ENCODE measurements around the gene MT1X. TPM values are rescaled to one million over a fixed set of nuclear protein-coding genes. Genes with fewer than 3 reads are reported as not detected.
A peak's percentile ranks its signal among the peaks of the same experiment; 100 is the strongest.

The MT1X gene
- total and polyA plus RNA-seq, 7 experiments from 2014 or later: 15.0 to 157 (median 26.8) TPM

GRCh38 chr16:56636616-56637413 lies 45.5 kb upstream of the MT1X start:
- H3K4me1 ChIP-seq (ENCODE audit: control insufficient read depth in 2 of 2, insufficient read depth in 2 of 2, low read length in 2 of 2): peaks cover 4 to 10% of the 10 kb centered on the region in 2 donors
- H3K4me3 ChIP-seq (ENCODE audit: low read length): no peak overlapping the region
- H3K27ac ChIP-seq (ENCODE audit: low read depth, low read length): no peak overlapping the region
- ChIA-PET POLR2A (interaction anchor here (1.1 kb wide), 1 partner anchor 28 kb away, joined by 3 read pairs; the partner anchor contains the start of gene MT2A), CTCF (interaction anchor here (0.6 to 1.3 kb wide), 3 partner anchors 9 to 142 kb away, joined by 3 to 4 read pairs (median 3); no protein-coding TSS in a partner anchor)
- H3K27me3 Mint-ChIP-seq: peaks cover 79 to 92% (median 85%) of the 10 kb centered on the region in 5 donors
- peak overlapping the region in 1 of 10 donors; percentile 57 for H3K4me3 Mint-ChIP-seq
- peaks cover 7 to 35% of the 10 kb centered on the region in 2 donors for H3K27me3 ChIP-seq (ENCODE audit: control insufficient read depth in 2 of 2, insufficient read depth in 2 of 2, low read length in 2 of 2)
- no peaks in the 10 kb centered on the region for H3K9me3 ChIP-seq (ENCODE audit: control insufficient read depth in 2 of 3, low read length in 3 of 3)
- H3K36me3 ChIP-seq (ENCODE audit: control insufficient read depth in 2 of 3, insufficient read depth in 3 of 3, low read length in 3 of 3): no peaks in the 10 kb centered on the region
- H3K9me3 Mint-ChIP-seq: peaks cover 0 to 6% (median 0%) of the 10 kb centered on the region in 11 donors
- H3K36me3 Mint-ChIP-seq: peaks cover 0 to 2% (median 0%) of the 10 kb centered on the region in 5 donors
- intact Hi-C loops (cut with micrococcal nuclease): no loop called here
- ATAC-seq (no peak), DNase-seq (no peak)
- H3K4me1 Mint-ChIP-seq: peaks cover 18 to 43% (median 29%) of the 10 kb centered on the region in 7 donors
- H3K27ac Mint-ChIP-seq: no peak overlapping the region

- intact Hi-C loops (cut with micrococcal nuclease): no loop called here
These were observed 44.2 kb upstream of the MT1X start, which contains the start of gene MT1A for GRCh38 chr16:56637814-56638750. MT1A (plus strand) TSS chr16:56638666; CDS start chr16:56638739, 73 bp downstream.

GRCh38 chr16:56639045-56639444 lies 43.2 kb upstream of the MT1X start:
- Mint-ChIP-seq H3K9me3 (peaks cover 0 to 4% (median 0%) of the 10 kb centered on the region in 11 donors), H3K36me3 (peaks cover 0 to 2% (median 0%) of the 10 kb centered on the region in 5 donors), H3K4me3 (no peak overlapping the region), H3K27me3 (peaks cover 64 to 90% (median 67%) of the 10 kb centered on the region in 5 donors), H3K27ac (no peak overlapping the region), H3K4me1 (peaks cover 27 to 55% (median 38%) of the 10 kb centered on the region in 7 donors)
- Histone ChIP-seq H3K27ac (ENCODE audit: low read depth, low read length) (no peak overlapping the region), H3K9me3 (ENCODE audit: control insufficient read depth in 2 of 3, low read length in 3 of 3) (no peaks in the 10 kb centered on the region), H3K4me3 (ENCODE audit: low read length) (no peak overlapping the region), H3K27me3 (ENCODE audit: control insufficient read depth in 2 of 2, insufficient read depth in 2 of 2, low read length in 2 of 2) (peaks cover 7 to 23% of the 10 kb centered on the region in 2 donors), H3K36me3 (ENCODE audit: control insufficient read depth in 2 of 3, insufficient read depth in 3 of 3, low read length in 3 of 3) (no peaks in the 10 kb centered on the region), H3K4me1 (ENCODE audit: control insufficient read depth in 2 of 2, insufficient read depth in 2 of 2, low read length in 2 of 2) (peaks cover 7 to 23% of the 10 kb centered on the region in 2 donors)
- DNase-seq (no peak), ATAC-seq (no peak)
- intact Hi-C loops (cut with micrococcal nuclease): no loop called here
- POLR2A ChIA-PET: interaction anchor here (0.9 kb wide), 1 partner anchor 11 kb away, joined by 4 read pairs; no protein-coding TSS in a partner anchor
- CTCF ChIA-PET: no interaction called here

More at GRCh38 chr16:56637814-56638750, 44.2 kb upstream of the MT1X start, which contains the start of gene MT1A:
- no peaks in the 10 kb centered on the region for H3K36me3 ChIP-seq (ENCODE audit: control insufficient read depth in 2 of 3, insufficient read depth in 3 of 3, low read length in 3 of 3)
- H3K27ac ChIP-seq (ENCODE audit: low read depth, low read length): no peak within 1 kb of the TSS
- no peaks in the 10 kb centered on the region for H3K9me3 ChIP-seq (ENCODE audit: control insufficient read depth in 2 of 3, low read length in 3 of 3)
- peak in 1 of 9 donors; percentile 42 for DNase-seq
- H3K4me1 Mint-ChIP-seq: peaks cover 22 to 50% (median 34%) of the 10 kb centered on the region in 7 donors
- no peak within 1 kb of the TSS for H3K4me3 ChIP-seq (ENCODE audit: low read length)
- peaks cover 0 to 6% (median 0%) of the 10 kb centered on the region in 11 donors for H3K9me3 Mint-ChIP-seq
- CTCF ChIA-PET: interaction anchor here (1.3 kb wide), 1 partner anchor 8 kb away, joined by 4 read pairs; no protein-coding TSS in a partner anchor
- H3K4me3 Mint-ChIP-seq: peak within 1 kb of the TSS in 7 of 10 donors; percentile 42 to 86 (median 54)
- POLR2A ChIA-PET: interaction anchor here (0.9 kb wide), 1 partner anchor 11 kb away, joined by 4 read pairs; no protein-coding TSS in a partner anchor
- no peak within 1 kb of the TSS for H3K27ac Mint-ChIP-seq
- no peak for ATAC-seq
- peaks cover 7 to 23% of the 10 kb centered on the region in 2 donors for H3K27me3 ChIP-seq (ENCODE audit: control insufficient read depth in 2 of 2, insufficient read depth in 2 of 2, low read length in 2 of 2)
- peaks cover 0 to 2% (median 0%) of the 10 kb centered on the region in 5 donors for H3K36me3 Mint-ChIP-seq
- H3K4me1 ChIP-seq (ENCODE audit: control insufficient read depth in 2 of 2, insufficient read depth in 2 of 2, low read length in 2 of 2): peaks cover 0 to 14% of the 10 kb centered on the region in 2 donors
- H3K27me3 Mint-ChIP-seq: peaks cover 71 to 94% (median 75%) of the 10 kb centered on the region in 5 donors

GRCh38 chr16:56640076-56640475 lies 42.2 kb upstream of the MT1X start:
- ATAC-seq: no peak
- H3K27ac Mint-ChIP-seq: no peak overlapping the region
- intact Hi-C loops (cut with micrococcal nuclease): loop anchor here in 1 of 2 donors (5.0 kb wide), 1 partner anchor 42 kb away; the partner anchor contains the start of gene MT1X

GRCh38 chr16:56641166-56641565 lies 41.1 kb upstream of the MT1X start:
- CTCF ChIA-PET: interaction anchor here (0.5 kb wide), 1 partner anchor 105 kb away, joined by 5 read pairs; no protein-coding TSS in a partner anchor
- ATAC-seq: no peak
- Histone ChIP-seq H3K27ac (ENCODE audit: low read depth, low read length) (no peak overlapping the region), H3K9me3 (ENCODE audit: control insufficient read depth in 2 of 3, low read length in 3 of 3) (no peaks in the 10 kb centered on the region), H3K4me3 (ENCODE audit: low read length) (no peak overlapping the region), H3K4me1 (ENCODE audit: control insufficient read depth in 2 of 2, insufficient read depth in 2 of 2, low read length in 2 of 2) (peaks cover 11 to 16% of the 10 kb centered on the region in 2 donors), H3K27me3 (ENCODE audit: control insufficient read depth in 2 of 2, insufficient read depth in 2 of 2, low read length in 2 of 2) (peaks cover 4 to 10% of the 10 kb centered on the region in 2 donors), H3K36me3 (ENCODE audit: control insufficient read depth in 2 of 3, insufficient read depth in 3 of 3, low read length in 3 of 3) (no peaks in the 10 kb centered on the region)
- peaks cover 21 to 48% (median 33%) of the 10 kb centered on the region in 7 donors for H3K4me1 Mint-ChIP-seq
- POLR2A ChIA-PET: no interaction called here
- H3K4me3 Mint-ChIP-seq: no peak overlapping the region
- peaks cover 0 to 2% (median 0%) of the 10 kb centered on the region in 11 donors for H3K9me3 Mint-ChIP-seq
- no peak overlapping the region for H3K27ac Mint-ChIP-seq
- H3K36me3 Mint-ChIP-seq: no peaks in the 10 kb centered on the region
- H3K27me3 Mint-ChIP-seq: peaks cover 47 to 85% (median 49%) of the 10 kb centered on the region in 5 donors
- no peak for DNase-seq
- intact Hi-C loops (cut with micrococcal nuclease): loop anchor here in 1 of 2 donors (5.0 kb wide), 1 partner anchor 41 kb away; the partner anchor contains the start of gene MT1X

More at GRCh38 chr16:56640076-56640475, 42.2 kb upstream of the MT1X start:
- Mint-ChIP-seq H3K4me3 (peak overlapping the region in 1 of 10 donors; percentile 30), H3K4me1 (peaks cover 28 to 56% (median 35%) of the 10 kb centered on the region in 7 donors), H3K27me3 (peaks cover 54 to 85% (median 57%) of the 10 kb centered on the region in 5 donors), H3K36me3 (no peaks in the 10 kb centered on the region), H3K9me3 (peaks cover 0 to 2% (median 0%) of the 10 kb centered on the region in 11 donors)
- Histone ChIP-seq H3K9me3 (ENCODE audit: control insufficient read depth in 2 of 3, low read length in 3 of 3) (no peaks in the 10 kb centered on the region), H3K4me3 (ENCODE audit: low read length) (no peak overlapping the region), H3K36me3 (ENCODE audit: control insufficient read depth in 2 of 3, insufficient read depth in 3 of 3, low read length in 3 of 3) (no peaks in the 10 kb centered on the region), H3K4me1 (ENCODE audit: control insufficient read depth in 2 of 2, insufficient read depth in 2 of 2, low read length in 2 of 2) (peaks cover 11 to 21% of the 10 kb centered on the region in 2 donors), H3K27ac (ENCODE audit: low read depth, low read length) (no peak overlapping the region), H3K27me3 (ENCODE audit: control insufficient read depth in 2 of 2, insufficient read depth in 2 of 2, low read length in 2 of 2) (peaks cover 4 to 14% of the 10 kb centered on the region in 2 donors)
- POLR2A ChIA-PET: interaction anchor here (1.0 kb wide), 1 partner anchor 122 kb away, joined by 3 read pairs; no protein-coding TSS in a partner anchor
- CTCF ChIA-PET: no interaction called here
- no peak for DNase-seq
